GM21390 (cell line): ENCODE results near the gene RERGL.
"Not testable (repeated sequence)": the region's sequence is repeated elsewhere in the genome, so short reads cannot be mapped to it uniquely, and the experiment has no call there.

Source experiments
- ATAC-seq: cut with Tn5 transposase; IDR thresholded peaks from one replicate; pipeline ENCODE4 v1.9.1; 2021; ENCODE audit not compliant: unreplicated experiment

Gene RERGL, protein sequence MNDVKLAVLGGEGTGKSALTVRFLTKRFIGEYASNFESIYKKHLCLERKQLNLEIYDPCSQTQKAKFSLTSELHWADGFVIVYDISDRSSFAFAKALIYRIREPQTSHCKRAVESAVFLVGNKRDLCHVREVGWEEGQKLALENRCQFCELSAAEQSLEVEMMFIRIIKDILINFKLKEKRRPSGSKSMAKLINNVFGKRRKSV

DNA sequence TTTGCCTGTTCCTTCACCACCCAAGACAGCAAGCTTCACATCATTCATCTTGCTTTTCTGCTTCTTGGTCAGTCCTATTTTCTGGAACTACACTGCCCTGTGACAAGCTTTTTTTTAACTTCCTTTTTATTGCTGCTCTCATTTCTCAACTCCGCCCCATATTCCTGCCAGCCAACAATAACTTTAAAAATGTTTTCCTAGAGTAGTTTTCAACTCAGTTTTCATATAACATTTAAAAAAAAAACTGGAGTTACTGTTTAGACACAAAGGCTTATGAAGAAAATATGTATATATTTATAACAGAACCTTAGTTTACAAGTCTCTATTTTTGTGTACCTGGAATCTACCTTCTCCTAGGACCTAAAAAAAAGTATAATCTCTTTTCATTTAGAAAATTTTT lies at the start of gene RERGL:
Gene RERGL, minus strand, starts transcription at position 101 of the 400 bp plus-strand sequence. Its CDS starts 53 bp downstream, at position 48.
- ATAC-seq = no peak

DNA sequence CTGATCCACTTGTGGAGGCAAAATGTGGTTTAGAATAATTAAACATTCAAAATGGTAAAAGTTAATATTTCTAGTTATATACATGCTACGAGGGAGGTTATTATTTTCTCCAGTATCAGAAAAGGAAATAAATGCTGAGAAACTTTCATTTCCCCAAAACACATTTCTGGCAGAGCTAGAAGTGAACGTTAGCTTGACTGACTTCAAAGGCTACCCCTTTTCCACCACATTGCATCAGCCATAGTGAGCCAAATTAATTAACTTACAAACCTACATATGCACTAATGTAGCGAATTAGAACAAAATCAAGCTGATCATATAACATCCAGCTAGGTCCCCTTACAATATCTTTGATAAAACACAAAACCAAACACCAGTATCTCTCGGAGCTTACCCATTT lies 49.3 kb upstream of the RERGL start:
- ATAC-seq = no peak

DNA sequence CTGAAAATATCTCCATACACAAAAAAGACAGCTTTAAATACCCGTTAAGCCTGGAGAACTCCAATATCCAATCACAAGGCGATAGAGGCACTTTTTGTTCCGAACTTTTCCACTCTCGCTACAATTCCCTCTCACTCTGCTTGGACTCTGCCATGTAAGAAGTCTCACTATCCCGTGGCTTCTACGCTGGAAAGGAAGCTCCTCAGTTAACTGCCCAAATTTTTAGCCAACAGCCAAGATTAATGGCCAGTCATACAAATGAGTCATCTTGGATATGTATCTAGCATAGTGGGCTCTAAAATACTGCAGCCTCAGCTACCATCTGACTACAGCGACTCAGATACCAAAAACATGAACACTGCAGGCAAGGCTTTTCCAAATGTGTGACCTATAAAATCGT lies 45.5 kb upstream of the RERGL start:
- no peak for ATAC-seq

DNA sequence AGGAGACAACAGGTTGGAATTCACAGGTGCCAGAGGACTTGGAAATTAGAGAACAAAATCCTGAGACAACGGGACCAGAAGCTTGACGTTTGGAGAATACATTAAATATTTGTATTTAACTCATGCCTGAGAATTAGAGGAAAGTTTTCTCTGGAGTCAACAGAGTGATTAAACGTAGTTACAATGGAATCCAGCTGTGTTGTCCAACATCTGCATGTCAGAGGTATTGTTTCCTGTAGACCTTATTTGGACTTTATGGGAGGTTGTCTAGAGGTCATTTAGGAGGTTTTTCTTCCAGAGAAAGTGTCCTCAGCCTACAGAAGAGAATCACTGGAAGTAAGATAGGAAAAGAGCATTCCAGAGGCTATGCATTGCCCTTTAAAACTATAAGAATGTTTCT lies 45.1 kb upstream of the RERGL start:
- ATAC-seq = no peak

DNA sequence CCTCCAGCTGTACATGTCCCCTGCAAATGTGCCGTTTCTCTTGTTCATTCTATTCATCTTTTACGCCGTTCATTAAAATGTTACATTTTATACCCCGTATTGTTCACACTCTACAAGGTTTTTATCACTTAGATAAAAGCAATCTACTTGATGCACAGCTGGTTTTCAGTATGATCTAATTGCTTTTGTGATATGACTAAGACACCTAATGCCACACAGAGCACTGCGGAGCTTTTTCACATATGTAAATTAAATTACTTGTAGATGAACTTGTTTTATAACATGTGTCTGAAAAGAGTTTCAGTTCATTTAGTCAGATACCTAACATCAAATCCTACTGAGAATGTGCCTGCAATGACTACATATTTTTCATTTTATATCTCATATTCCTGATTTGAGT lies 40.9 kb upstream of the RERGL start:
- ATAC-seq = no peak

DNA sequence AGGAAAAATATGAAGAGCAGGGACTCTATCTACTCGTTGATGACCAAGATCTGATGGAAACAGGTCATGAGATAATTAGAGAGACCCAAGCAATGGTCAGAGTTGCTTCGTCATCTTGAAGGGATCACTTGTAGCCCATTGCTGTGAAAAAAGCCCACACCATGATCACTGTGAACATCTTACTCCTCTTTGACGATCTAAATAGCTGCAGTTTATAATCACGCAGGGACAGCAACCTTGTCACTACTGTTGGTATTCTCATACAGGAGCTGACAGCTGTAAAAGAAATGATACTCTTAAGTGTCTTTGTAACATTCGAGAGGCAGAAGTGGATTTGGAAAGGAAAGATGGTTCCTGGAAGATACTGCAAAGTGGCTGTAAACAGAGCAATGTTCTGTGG lies 33.7 kb upstream of the RERGL start:
- no peak for ATAC-seq

DNA sequence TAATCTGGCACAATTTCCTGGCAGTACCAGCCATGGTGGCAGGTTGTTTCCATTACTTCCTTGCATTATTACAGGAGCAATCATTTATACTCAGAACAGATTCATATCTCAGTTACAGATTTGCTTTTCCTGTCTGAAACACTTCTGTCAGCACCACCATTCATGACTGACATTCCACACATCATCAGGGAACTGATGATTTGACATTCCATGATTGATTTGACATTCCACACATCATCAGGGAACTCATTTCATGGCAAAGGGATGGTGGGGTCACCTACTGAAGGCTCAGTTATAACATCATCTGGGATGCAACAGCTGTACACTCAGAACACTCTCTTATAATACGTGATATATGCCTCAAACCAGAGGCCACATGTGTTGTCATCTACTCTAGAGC lies 30.9 kb upstream of the RERGL start:
- no peak for ATAC-seq

DNA sequence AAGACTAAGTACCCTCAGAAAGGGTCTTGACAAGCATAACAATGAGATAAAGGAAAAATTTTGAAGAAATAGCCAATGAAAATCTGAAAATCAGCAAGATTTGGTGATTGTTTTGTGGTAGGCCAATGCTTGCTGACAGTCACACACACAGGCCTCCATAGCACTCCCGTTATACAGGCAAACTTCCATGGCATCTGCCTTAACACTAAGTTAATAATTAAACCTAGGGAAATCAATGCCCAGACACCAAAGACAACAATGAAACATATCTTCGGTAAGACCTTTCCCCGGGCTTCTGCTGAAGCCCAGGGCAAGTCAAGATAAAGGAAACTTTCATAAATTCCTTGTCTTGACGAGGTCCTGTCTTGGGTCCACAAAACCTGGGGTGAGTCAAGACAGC lies 18.6 kb upstream of the RERGL start:
- no peak for ATAC-seq

DNA sequence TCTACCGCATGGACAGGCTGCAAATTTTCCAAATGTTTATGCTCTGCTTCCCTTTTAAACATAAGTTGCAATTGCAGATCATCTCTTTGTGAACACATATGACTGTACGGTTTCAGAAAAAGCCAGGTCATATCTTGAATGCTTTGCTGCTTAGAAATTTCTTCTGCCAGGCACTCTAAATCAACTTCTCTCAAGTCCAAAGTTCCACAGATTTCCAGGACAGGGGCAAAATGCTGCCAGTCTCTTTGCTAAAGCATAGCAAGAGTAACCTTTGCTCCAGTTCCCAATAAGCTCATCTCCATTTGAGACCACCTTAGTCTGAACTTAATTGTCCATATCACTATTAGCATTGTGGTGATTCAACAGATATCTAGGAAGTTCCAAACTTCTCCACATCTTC lies 13.6 kb upstream of the RERGL start:
- ATAC-seq = no peak

DNA sequence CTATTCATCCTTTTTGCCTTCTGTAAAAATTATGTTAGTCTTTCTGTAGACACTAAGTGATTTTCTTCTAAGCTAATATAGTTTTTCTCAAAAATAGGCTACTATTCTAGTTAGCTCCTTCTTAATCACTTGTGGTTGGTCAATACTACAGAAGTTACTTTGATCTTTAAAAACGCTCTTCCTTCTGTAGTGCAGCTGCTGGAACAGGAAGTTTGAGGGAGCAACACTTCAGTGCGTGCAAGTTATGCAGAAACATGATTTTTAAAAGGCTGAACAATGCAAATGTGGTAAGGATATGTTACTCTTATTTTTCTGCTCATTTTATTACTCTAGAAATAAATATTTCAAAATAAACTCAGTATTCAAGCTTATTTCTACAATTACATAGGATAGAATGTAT lies 11.1 kb upstream of the RERGL start:
- no peak for ATAC-seq

DNA sequence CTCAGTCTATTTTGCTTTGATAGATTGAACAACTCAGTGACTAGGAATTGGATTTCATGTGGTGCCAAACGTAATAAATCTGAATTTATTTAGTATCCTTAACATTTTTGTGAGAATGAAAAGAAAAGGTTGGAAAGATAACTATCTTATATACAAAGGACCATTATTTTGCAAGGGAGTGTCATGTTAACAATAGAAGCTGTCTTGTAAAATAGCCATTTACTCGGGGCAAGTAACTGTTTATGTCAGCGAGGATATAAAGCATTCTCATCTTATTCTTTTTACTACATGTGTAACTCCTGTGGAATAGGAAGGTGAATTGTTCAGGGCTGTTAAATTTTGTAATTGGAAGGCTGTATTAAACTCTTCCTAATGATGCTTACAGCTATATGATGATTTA lies 5.9 kb downstream of the RERGL start:
- no peak for ATAC-seq

DNA sequence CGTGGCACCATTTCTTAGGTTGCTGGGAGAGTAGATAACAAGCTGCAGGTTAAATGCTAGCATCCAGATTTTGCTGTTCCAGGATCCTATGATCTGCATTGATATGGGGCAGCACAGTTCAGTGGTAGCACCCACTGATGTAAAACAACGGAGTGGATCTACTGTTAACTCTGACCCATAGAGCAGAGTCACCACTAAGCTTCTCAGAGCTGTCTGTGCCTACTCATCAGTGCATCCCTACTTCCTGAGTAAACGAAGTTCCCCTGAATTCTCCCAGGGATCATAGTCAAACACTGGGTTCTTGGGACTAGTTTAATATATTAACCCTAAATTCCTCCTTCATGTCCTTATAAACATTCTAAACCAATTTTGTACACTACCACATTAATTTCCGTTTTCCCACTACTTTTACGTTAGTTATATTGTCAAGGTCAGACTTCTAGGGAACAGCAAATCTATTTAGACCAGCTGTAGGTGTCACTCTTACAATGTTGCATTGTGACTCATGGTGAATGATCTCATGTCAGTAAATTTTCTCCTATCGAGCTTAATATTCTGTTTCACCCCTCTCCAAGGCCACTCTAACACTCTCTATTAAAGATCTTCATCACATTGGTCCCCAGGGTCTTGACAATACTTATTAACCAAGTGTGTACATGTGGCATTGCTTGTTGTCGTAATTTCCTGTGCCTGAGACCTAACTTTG lies 10.3 kb downstream of the RERGL start:
- ATAC-seq = no peak

DNA sequence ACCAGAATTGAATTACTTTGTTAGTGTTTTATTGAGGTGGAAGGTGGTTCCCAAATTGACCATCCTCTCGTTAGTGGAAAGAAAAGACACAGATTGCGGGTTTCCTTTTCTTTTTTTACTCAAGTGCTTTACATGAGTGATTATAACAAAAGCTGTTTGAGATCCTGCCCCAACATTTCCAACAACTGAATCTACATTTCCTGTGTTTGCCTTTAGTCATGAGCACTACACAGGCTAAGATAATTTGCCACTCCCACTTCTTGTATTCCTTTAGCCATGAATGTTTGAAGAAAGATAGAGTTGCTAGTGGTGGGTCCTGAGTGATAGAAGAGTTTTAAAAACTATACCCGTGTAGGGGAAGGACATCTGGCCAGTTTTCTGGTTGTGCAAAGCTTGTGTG lies 16.0 kb downstream of the RERGL start:
- ATAC-seq = no peak

DNA sequence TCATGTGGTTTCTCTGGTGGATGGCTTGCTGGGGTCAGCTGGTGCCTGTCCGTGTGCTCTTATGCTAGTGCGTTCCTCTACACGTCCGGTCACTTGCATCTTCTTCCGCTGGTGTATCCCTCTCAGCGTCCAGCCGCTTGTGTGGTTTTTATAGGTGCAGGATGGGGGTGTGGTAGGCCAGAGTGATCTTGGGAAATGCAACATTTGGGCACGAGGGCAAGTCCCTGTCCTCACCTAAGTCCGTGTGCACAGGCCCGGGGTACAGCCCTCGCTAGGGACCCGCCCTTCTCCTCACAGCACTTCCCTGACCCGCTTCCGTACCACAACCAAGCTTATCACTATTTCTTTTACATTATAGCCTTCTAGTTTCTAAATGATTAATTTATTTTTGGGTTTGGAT lies 17.3 kb downstream of the RERGL start:
- ATAC-seq = no peak

DNA sequence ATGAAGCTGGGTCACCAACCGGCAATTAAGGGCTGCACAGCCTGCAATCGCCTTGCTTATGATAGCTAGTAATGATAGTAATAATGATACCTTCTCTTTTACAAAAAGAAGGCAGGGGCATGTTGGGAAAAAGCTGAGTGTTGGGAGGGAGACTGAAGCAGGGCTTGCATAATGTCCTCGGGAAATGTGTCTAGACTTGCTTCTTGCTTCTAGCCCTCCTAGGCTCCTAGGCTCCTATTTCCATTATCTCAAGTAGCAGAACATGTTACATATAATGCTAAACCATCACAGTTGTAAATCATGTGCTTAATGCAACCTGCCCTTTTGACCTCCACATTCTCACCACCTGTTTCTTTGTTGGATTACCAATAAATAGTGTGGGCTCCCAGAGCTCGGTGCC lies 18.7 kb downstream of the RERGL start:
- ATAC-seq = no peak

DNA sequence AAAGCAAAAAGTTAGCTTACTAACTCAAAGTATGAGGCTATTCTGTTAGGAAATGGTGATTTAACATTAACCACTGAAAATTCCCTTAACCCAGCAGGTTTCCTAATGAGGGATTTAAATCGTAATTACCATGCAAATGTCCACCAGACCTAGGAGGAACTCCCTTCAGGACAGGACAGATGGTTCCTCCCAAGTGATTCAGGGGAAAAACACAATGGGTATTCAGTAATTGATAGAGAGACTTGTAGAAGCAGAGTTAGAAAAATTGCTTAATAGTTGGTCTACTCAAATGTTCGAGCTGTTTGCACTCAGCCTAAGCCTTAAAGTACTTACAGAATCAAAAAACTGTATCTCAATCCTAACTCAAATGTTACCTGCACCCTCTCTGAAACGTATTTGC lies 21.6 kb downstream of the RERGL start:
- no peak for ATAC-seq

DNA sequence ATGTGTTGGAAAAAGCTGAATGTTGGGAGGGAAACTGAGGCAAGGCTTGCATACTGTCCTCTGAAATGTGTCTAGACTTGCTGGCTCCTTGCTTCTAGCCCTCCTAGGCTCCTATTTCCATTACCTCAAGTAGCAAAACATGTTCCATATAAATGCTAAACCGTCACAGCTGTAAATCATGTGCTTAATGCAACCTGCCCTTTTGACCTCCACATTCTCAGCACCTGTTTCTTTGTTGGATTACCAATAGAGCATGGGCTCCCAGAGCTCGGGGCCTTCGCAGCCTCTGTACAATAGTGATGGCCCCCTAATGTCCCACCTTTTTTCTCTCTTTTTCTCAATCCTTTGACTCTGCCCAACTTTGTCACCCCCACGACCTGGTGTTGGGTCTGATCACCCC lies 23.3 kb downstream of the RERGL start:
- no peak for ATAC-seq

DNA sequence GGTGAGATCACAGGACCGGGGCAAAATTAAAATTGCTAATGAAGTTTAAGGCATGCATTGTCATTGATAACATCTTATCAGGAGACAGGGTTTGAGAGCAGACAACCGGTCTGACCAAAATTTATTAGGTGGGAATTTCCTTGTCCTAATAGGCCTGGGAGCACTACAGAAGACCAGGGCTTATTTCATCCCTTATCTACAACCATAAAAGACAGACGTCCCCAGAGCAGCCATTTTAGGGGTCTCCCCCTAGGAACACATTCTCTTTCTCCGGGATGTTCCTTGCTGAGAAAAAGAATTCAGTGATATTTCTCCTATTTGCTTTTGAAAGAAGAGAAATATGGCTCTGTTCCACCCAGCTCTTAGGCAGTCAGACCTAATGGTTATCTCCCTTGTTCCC lies 27.1 kb downstream of the RERGL start:
- not testable (repeated sequence) for ATAC-seq

DNA sequence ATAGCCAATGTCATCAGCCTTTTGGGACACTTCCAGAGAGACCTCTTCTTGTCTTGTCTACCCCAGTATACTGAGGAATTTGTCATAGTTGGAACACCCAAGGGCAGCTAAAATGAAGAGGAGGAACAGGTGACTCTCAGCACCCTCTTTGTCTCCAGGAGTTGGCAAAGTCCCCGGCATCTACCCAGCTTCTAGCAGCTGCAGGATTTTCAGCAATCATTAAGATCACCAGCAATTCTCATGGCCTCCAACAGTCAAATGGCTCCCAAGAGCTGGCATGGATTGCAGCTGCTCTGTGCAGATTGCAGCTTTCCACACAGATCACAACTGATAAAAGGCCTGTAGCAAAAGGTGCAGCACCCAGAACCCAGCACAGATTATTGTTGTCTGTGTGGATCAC lies 32.9 kb downstream of the RERGL start:
- no peak for ATAC-seq

DNA sequence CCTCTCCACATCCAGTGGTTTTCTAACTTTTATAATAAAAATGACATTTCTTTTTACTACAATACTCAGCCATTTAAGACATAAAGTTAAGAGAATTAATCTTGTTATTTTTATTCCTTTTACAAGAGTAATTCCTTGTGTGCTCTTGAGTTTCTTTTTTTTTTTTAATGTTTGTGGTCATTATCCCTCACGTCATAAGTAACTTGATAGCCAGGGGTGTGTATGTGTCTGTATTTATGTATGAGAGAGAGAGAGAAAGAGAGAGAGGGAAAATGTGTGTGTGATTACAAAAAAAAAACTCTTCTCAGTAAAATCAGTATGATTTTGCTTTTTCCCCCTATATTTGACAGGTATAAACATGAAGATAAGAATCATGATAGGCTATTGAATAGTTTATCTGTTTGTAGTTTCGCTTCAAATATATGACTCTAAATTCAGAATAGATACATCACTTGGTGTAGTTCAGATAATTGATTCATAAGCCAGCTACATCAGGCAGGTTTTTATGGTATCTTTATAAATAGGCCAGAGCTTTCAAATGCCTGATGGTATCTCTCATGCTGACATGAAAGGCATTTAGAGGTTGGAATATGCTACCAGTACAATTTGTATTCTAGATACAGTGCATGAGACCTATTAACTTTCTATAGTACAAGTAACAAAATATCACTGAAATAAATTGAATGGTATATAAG lies 34.9 kb downstream of the RERGL start:
- ATAC-seq = no peak

DNA sequence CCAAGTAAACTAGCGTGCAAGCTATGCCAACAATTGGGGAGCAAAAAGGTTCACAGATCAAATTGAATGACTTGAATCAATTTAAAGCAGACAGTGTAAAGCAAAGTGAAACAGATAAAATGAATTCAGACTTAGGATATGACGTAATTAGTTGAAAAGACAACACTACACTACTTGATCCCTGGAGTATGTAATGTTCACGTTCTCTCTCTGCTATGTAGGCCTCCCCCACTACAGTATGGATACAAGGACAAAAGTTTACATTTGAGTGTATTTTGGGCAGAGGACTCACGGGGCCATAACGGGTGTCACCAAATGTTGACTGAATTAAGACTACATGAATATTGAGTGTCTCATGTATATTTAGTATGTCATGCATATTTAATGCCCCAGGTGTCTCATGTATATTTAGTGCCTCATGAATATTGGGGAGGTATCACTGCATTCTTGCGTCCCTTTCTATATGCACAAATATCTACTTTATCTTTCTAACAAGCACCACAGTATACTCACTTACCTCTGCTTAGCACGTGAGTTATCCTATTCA lies 44.5 kb downstream of the RERGL start:
- no peak for ATAC-seq

DNA sequence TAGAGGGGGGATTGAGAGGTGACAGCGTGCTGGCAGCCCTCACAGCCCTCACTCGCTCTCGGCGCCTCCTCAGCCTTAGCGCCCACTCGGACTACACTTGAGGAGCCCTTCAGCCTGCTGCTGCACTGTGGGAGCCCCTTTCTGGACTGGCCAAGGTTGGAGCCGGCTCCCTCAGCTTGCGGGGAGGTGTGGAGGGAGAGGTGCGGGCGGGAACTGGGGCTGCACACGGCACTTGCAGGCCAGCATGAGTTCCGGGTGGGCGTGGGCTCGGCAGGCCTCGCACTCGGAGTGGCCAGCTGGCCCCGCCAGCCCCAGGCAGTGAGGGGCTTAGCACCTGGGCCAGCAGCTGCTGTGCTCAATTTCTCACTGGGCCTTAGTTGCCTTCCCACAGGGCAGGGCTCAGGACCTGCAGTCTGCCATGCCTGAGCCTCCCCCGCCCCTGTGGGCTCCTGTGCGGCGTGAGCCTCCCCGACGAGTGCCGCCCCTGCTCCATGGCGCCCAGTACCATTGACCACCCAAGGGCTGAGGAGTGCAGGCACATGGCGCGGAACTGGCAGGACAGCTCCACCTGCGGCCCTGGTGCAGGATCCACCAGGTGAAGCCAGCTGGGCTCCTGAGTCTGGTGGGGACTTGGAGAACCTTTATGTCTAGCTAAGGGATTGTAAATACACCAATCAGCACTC lies 49.8 kb downstream of the RERGL start:
- ATAC-seq = not testable (repeated sequence)
